OCI-LY7 (cell line): ENCODE measurements around the gene ZNF438. TPM values are rescaled to one million over a fixed set of nuclear protein-coding genes. Genes with fewer than 3 reads are reported as not detected.

Experiments used
- BruUV-seq: library from RNA; stranded (reverse); fragments of 400-500 nt; replicated peaks from 2 replicates; lab custom pipeline; 2021; lab: Mats Ljungman, UMichigan
- CTCF ChIA-PET: fragments of 300-600 bp; sonication (Branson Sonifier 250); formaldehyde crosslinking; loops from one replicate; lab custom pipeline; 2022; ENCODE audit warnings: antibody characterized with exemption; ENCODE audit not compliant: unreplicated experiment; lab: Charles Lee
- POLR2A ChIA-PET: fragments of 300-600 bp; sonication (Branson Sonifier 250); formaldehyde crosslinking; loops from one replicate; lab custom pipeline; 2022; ENCODE audit warnings: antibody characterized with exemption; lab: Charles Lee
- DNase-seq: peaks from one replicate; pipeline ENCODE4 v3.0.0-alpha.2; 2015; ENCODE audit warnings: low spot score
- H2AFZ ChIP-seq: fragments of 200-600 bp; sonication (generic), shearing (Covaris generic); 2 replicates; pipeline ENCODE4 v1.6.1; 2014; ENCODE audit warnings: mild to moderate bottlenecking, antibody characterized with exemption, low read length, moderate library complexity
- H3K27ac ChIP-seq: fragments of 200-600 bp; sonication (generic); 2 replicates; pipeline ENCODE4 v1.5.1; 2014; ENCODE audit warnings: mixed run types, low read depth, mild to moderate bottlenecking, moderate library complexity, low read length, inconsistent platforms; ENCODE audit not compliant: poor library complexity, severe bottlenecking
- H3K36me3 ChIP-seq: fragments of 200-600 bp; sonication (generic); 2 replicates; pipeline ENCODE4 v1.6.1; 2014; ENCODE audit warnings: mild to moderate bottlenecking, antibody characterized with exemption, low read length, moderate library complexity, mixed read lengths; ENCODE audit not compliant: insufficient read depth
- H3K4me1 ChIP-seq: fragments of 200-600 bp; sonication (generic); 2 replicates; pipeline ENCODE4 v1.5.1; 2014; ENCODE audit warnings: mild to moderate bottlenecking, low read length; ENCODE audit not compliant: insufficient read depth, poor library complexity, severe bottlenecking
- H3K4me2 ChIP-seq: fragments of 200-600 bp; sonication (generic); 2 replicates; pipeline ENCODE4 v1.6.1; 2014; ENCODE audit warnings: mild to moderate bottlenecking, low read length
- H3K4me3 ChIP-seq: fragments of 200-600 bp; sonication (generic); 2 replicates; pipeline ENCODE4 v1.5.1; 2014; ENCODE audit warnings: mild to moderate bottlenecking, low read depth, low read length; ENCODE audit not compliant: poor library complexity, severe bottlenecking
- H3K79me2 ChIP-seq: fragments of 200-600 bp; sonication (generic); 2 replicates; pipeline ENCODE4 v1.6.1; 2016; ENCODE audit warnings: low read depth, mild to moderate bottlenecking, low read length, moderate library complexity, mixed read lengths; ENCODE audit not compliant: insufficient read depth
- H3K9me2 ChIP-seq: fragments of 200-600 bp; sonication (generic); 2 replicates; pipeline ENCODE4 v1.6.1; 2016; ENCODE audit warnings: mild to moderate bottlenecking, low read length, mixed read lengths; ENCODE audit not compliant: insufficient read depth
- H3K9me3 ChIP-seq: fragments of 200-600 bp; sonication (generic); 2 replicates; pipeline ENCODE4 v1.6.1; 2014; ENCODE audit warnings: mild to moderate bottlenecking, mixed run types, low read length, mixed read lengths
- H4K20me1 ChIP-seq: fragments of 200-600 bp; sonication (generic); 2 replicates; pipeline ENCODE4 v1.6.1; 2014; ENCODE audit warnings: mild to moderate bottlenecking, antibody characterized with exemption, low read length, moderate library complexity, mixed read lengths; ENCODE audit not compliant: insufficient read depth
- EZH2phosphoT487 ChIP-seq: fragments of 200-600 bp; sonication (generic); IDR thresholded peaks from 2 replicates; pipeline ENCODE4 v1.6.1; 2018; ENCODE audit warnings: low read depth, borderline replicate concordance, mild to moderate bottlenecking, mixed run types, antibody characterized with exemption, low read length, moderate library complexity, mixed read lengths
- intact Hi-C: fragments of 100-400 bp; cut with micrococcal nuclease; formaldehyde crosslinking; loops from one replicate; pipeline ENCODE4 v1.10.0; 2022; ENCODE audit not compliant: unreplicated experiment
- total RNA-seq, 2 experiments: library from RNA; depleted of rRNA in 1 of 2; stranded (reverse); fragments of >200 nt in 1 of 2; shearing (Covaris generic) in 1 of 2; gene quantifications; 2 replicates each; pipeline ENCODE4 v1.2.3, GENCODE V29; 2014 to 2022
- TF ChIP-seq, protein P1 (sequence below): fragments of 200-600 bp; sonication (generic); conservative IDR thresholded peaks from 2 replicates; pipeline ENCODE4 v1.5.1; 2014; ENCODE audit warnings: mild to moderate bottlenecking, antibody characterized with exemption, low read length, moderate library complexity, mixed read lengths

ZNF438 gene
- total RNA-seq, 2 experiments from 2014 or later: 2.0 to 2.5 TPM

DNA sequence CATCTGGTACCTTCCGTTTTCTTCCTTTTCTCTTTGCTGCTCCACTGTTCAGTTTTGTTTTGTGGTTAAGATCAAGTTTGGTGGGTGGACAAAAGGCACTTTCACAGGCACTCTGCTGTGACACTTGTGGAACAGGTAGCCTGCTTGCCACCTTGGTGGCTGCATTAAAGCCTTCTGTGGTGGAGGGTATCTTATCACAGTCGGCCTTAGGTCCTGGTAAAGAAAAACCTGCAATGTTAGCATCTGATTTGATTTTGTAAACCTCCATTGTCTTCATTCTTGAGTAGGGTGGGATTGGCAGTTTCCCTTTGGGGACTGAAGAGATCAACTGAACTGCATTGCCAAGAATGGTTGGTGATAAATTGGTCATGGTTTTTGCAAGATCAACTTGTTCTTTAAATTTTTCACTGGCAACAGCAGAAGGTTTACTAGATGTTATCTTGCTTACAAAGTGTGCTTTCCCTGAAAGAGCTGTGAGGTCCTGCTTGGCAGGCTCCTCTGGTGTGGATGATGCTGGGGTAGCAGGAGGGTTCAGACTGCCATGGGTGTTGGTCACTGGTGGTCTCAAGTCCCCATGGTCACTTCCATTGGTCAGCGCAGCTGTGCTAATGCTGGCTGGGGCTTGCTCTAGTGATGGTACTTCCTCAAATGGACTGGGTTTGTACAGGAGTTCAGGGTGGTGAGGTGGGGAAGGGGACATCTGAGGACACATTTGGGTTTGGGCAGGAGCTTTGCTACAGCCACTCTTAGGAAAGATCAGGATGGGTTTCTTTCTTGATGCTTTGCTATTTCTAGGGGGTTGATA is 182.2 kb downstream of the ZNF438 start:
- no peaks in the 10 kb centered on the region for H4K20me1 ChIP-seq
- H3K4me1 ChIP-seq: no peaks in the 10 kb centered on the region
- H2AFZ ChIP-seq: no peak overlapping the region
- no peaks in the 10 kb centered on the region for H3K36me3 ChIP-seq
- ChIA-PET CTCF (no interaction called here), POLR2A (no interaction called here)
- no peak for DNase-seq
- H3K9me2 ChIP-seq: no peaks in the 10 kb centered on the region
- H3K27ac ChIP-seq: no peak overlapping the region
- no peaks in the 10 kb centered on the region for H3K9me3 ChIP-seq
- no peaks in the 10 kb centered on the region for H3K79me2 ChIP-seq
- H3K4me3 ChIP-seq: no peak overlapping the region
- no peak for TF ChIP-seq EZH2phosphoT487
- TF ChIP-seq, protein P1, sequence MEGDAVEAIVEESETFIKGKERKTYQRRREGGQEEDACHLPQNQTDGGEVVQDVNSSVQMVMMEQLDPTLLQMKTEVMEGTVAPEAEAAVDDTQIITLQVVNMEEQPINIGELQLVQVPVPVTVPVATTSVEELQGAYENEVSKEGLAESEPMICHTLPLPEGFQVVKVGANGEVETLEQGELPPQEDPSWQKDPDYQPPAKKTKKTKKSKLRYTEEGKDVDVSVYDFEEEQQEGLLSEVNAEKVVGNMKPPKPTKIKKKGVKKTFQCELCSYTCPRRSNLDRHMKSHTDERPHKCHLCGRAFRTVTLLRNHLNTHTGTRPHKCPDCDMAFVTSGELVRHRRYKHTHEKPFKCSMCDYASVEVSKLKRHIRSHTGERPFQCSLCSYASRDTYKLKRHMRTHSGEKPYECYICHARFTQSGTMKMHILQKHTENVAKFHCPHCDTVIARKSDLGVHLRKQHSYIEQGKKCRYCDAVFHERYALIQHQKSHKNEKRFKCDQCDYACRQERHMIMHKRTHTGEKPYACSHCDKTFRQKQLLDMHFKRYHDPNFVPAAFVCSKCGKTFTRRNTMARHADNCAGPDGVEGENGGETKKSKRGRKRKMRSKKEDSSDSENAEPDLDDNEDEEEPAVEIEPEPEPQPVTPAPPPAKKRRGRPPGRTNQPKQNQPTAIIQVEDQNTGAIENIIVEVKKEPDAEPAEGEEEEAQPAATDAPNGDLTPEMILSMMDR: no peak
- BruUV-seq: no TSS peak
- no peak overlapping the region for H3K4me2 ChIP-seq
- intact Hi-C loops: no loop called here

DNA sequence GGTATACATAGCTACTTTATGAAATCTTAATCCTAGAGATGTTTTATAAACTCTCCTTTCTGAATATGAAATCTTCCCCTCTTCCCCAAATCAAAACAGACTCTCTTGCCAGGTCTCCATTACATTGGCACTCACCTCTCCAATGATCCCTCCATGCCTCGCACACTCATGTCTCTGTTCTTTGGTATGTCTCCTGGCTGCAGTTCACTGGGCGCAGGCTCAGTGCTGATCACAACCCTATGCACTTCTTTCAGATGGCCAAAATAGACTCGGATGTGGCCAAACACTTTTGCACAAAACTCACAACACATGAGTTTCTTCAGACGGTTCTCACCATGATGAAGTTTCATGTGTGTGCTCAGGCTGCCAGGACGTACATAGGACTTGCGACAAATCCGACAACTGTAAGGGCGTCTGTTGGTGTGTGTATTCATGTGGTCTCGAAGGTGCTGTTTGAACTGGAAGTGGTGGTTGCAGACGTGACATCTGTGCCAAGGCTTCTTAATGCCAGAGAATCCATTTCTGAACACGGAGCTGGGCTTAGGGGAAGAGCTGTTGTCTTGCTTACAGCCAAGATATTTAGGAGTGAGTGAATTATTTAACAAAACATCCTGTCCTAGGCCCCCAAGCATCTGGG is 183.2 kb downstream of the ZNF438 start:
- no peaks in the 10 kb centered on the region for H3K9me2 ChIP-seq
- ChIA-PET CTCF (no interaction called here), POLR2A (interaction anchor here (1.1 kb wide), 1 partner anchor 10 kb away, joined by 3 read pairs; no protein-coding TSS in a partner anchor)

More for the DNA sequence above, 183.2 kb downstream of the ZNF438 start:
- no peaks in the 10 kb centered on the region for H3K4me1 ChIP-seq
- no peak for TF ChIP-seq EZH2phosphoT487
- TF ChIP-seq, protein P1: no peak
- no TSS peak for BruUV-seq
- no peak overlapping the region for H3K27ac ChIP-seq
- H3K36me3 ChIP-seq: no peaks in the 10 kb centered on the region
- H3K4me3 ChIP-seq: no peak overlapping the region
- no peaks in the 10 kb centered on the region for H3K79me2 ChIP-seq
- no peak for DNase-seq
- no peaks in the 10 kb centered on the region for H4K20me1 ChIP-seq
- H3K4me2 ChIP-seq: no peak overlapping the region
- no peaks in the 10 kb centered on the region for H3K9me3 ChIP-seq
- intact Hi-C loops: no loop called here
- H2AFZ ChIP-seq: no peak overlapping the region
